ENCODE data around the gene ICAM1.
"Not testable (repeated sequence)": the region's sequence is repeated elsewhere in the genome, so short reads cannot be mapped to it uniquely, and the experiment has no call there.

ICAM1 gene

DNA sequence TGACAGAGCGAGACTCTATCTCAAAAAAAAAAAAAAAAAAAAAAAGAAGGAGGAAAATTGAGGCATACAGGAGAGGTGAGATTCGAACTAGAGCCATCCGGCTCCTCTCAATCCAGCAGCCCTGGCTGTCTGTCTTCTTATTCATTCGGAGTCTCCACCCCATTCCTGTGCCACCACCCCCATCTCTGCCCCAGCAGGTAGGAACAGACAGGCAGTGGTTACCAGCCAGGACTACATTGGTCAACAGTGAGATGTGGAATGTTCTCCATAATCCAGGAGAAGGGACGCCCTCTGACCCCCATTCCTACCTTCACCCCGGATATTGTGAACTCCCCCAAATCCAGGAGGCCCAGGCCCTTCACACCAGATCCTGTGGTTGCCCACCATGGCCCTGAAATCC is 33.2 kb upstream of the ICAM1 start:
- no peak overlapping the region for H3K9ac ChIP-seq (ENCODE audit: low read length)
- H3K18ac ChIP-seq (ENCODE audit: low read length) = no peak overlapping the region
- no peak overlapping the region for H3K27ac ChIP-seq (ENCODE audit: low read depth, low read length)
- H2BK120ac ChIP-seq (ENCODE audit: low read depth, low read length) = no peak overlapping the region
- H4K8ac ChIP-seq (ENCODE audit: low read depth, low read length) = no peak overlapping the region
- no peak overlapping the region for H2AK5ac ChIP-seq (ENCODE audit: low read length)
- H3K4me2 ChIP-seq (ENCODE audit: low read length) = no peak overlapping the region
- H3K23ac ChIP-seq (ENCODE audit: low read length) = no peak overlapping the region
- no peak for DNase-seq
- no peak overlapping the region for H4K5ac ChIP-seq (ENCODE audit: low read length)
- H2BK5ac ChIP-seq (ENCODE audit: low read length) = no peak overlapping the region
- no peak overlapping the region for H2BK15ac ChIP-seq (replicated peaks; ENCODE audit: low read depth)
- H3K27me3 ChIP-seq (ENCODE audit: insufficient read depth, low read length, poor library complexity) = no peaks in the 10 kb centered on the region
- H3K4me3 ChIP-seq (ENCODE audit: low read length) = no peak overlapping the region
- H3K79me2 ChIP-seq (ENCODE audit: control insufficient read depth, insufficient read depth, low read length) = no peaks in the 10 kb centered on the region
- H3K79me1 ChIP-seq (ENCODE audit: low read length) = no peaks in the 10 kb centered on the region
- H3K4me1 ChIP-seq (ENCODE audit: control insufficient read depth, low read depth, low read length) = no peaks in the 10 kb centered on the region
- no peaks in the 10 kb centered on the region for H3K36me3 ChIP-seq (ENCODE audit: control insufficient read depth, insufficient read depth, low read length)
- H3K4ac ChIP-seq (ENCODE audit: low read depth, low read length) = no peak overlapping the region
- no CpG with 5 or more reads among the region's 6 CpGs for WGBS (ENCODE audit: extremely low coverage, insufficient coverage, low lambda C conversion rate)
- no peak overlapping the region for H3K56ac ChIP-seq (ENCODE audit: low read length)

DNA sequence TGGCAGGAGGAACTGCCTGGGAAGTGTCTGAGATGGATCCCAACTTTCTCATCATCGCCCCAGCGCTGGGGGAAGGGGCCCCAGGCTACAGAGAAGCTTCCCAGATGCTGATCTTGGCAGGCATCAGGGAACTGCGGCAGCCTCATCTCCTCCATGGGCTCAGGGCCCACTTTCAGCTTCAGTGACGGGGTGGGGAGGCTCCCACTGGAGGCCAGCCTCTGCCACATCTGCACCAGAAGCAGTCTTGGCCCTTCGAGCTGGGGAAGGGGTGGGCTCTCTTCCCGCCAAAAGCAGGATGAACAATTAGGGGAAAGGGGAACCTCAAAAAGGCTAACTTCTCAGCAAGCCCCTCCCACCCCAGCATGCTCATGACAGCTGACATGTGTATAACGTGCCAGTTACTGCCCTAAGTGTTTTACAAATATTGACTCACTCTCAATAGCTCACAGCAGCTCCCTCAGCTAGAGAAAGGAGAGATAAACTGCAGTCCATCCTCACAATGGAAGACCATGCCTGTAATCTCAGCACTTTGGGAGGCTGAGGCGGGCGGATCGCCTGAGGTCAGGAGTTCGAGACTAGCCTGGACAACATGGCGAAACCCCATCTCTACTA is 32.6 kb upstream of the ICAM1 start:
- no peak overlapping the region for H2AK5ac ChIP-seq (ENCODE audit: low read length)
- no peak overlapping the region for H3K9ac ChIP-seq (ENCODE audit: low read length)
- H2BK120ac ChIP-seq (ENCODE audit: low read depth, low read length) = no peak overlapping the region
- H3K4me3 ChIP-seq (ENCODE audit: low read length) = no peak overlapping the region
- no peak overlapping the region for H2BK5ac ChIP-seq (ENCODE audit: low read length)
- no peaks in the 10 kb centered on the region for H3K79me2 ChIP-seq (ENCODE audit: control insufficient read depth, insufficient read depth, low read length)
- H3K23ac ChIP-seq (ENCODE audit: low read length) = no peak overlapping the region
- H3K36me3 ChIP-seq (ENCODE audit: control insufficient read depth, insufficient read depth, low read length) = no peaks in the 10 kb centered on the region
- H3K56ac ChIP-seq (ENCODE audit: low read length) = no peak overlapping the region
- no peak overlapping the region for H4K8ac ChIP-seq (ENCODE audit: low read depth, low read length)
- H3K27me3 ChIP-seq (ENCODE audit: insufficient read depth, low read length, poor library complexity) = no peaks in the 10 kb centered on the region
- H3K79me1 ChIP-seq (ENCODE audit: low read length) = no peaks in the 10 kb centered on the region
- H3K18ac ChIP-seq (ENCODE audit: low read length) = no peak overlapping the region
- no peak overlapping the region for H3K27ac ChIP-seq (ENCODE audit: low read depth, low read length)
- H3K4me1 ChIP-seq (ENCODE audit: control insufficient read depth, low read depth, low read length) = no peaks in the 10 kb centered on the region
- no peak overlapping the region for H4K5ac ChIP-seq (ENCODE audit: low read length)
- no peak overlapping the region for H3K4me2 ChIP-seq (ENCODE audit: low read length)
- H3K4ac ChIP-seq (ENCODE audit: low read depth, low read length) = no peak overlapping the region
- no CpG with 5 or more reads among the region's 12 CpGs for WGBS (ENCODE audit: extremely low coverage, insufficient coverage, low lambda C conversion rate)
- no peak for DNase-seq
- H2BK15ac ChIP-seq (replicated peaks; ENCODE audit: low read depth) = no peak overlapping the region

DNA sequence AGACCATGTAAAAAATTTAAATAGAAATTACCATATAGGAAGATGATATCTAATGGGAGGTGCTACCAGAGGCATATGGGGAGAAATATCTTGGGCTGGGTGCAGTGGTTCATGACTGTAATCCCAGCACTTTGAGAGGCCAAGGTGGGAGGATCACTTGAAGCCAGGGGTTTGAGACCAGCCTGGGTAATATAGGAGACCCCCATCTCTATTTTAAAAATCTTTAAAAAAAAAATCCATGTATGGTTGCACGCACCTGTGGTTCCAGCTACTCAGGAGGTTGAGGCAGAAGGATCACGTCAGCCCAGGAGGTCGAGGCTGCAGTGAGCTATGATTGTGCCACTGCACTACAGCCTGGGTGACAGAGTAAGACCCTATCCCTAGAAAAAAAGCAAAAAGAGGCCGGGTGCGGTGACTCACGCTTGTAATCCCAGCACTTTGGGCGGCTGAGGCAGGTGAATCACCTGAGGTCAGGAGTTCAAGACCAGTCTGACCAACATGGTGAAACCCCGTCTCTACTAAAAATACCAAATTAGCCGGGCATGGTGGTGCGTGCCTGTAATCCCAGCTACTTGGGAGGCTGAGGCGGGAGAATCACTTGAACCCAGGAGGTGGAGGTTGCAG is 29.0 kb upstream of the ICAM1 start:
- H2BK5ac ChIP-seq (ENCODE audit: low read length) = not testable (repeated sequence)

DNA sequence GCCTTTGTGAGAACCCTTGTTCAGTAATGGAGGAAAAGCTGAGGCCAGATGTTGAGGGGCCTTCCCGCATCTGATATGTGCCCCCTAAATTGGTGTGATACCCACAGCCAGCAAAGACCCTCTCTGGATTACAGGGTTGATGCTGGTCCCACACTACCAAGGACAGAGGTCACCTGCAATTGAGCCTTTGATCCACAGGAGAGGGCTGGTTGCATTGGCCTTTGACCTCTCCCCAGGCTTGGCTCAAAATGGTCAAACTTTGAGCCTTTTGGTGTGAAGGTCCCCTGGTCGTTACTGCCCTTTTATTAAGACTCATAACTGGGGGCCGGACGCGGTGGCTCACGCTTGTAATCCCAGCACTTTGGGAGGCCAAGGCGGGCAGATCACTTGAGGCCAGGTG is 27.3 kb upstream of the ICAM1 start:
- Histone ChIP-seq H2BK15ac (replicated peaks; ENCODE audit: low read depth) (no peak overlapping the region), H4K8ac (ENCODE audit: low read depth, low read length) (no peak overlapping the region), H3K36me3 (ENCODE audit: control insufficient read depth, insufficient read depth, low read length) (no peaks in the 10 kb centered on the region), H3K4me2 (ENCODE audit: low read length) (no peak overlapping the region), H3K4me1 (ENCODE audit: control insufficient read depth, low read depth, low read length) (no peaks in the 10 kb centered on the region), H2BK5ac (ENCODE audit: low read length) (no peak overlapping the region), H3K27ac (ENCODE audit: low read depth, low read length) (no peak overlapping the region), H2BK120ac (ENCODE audit: low read depth, low read length) (no peak overlapping the region), H3K79me2 (ENCODE audit: control insufficient read depth, insufficient read depth, low read length) (no peaks in the 10 kb centered on the region), H3K4me3 (ENCODE audit: low read length) (no peak overlapping the region), H3K79me1 (ENCODE audit: low read length) (no peaks in the 10 kb centered on the region), H4K5ac (ENCODE audit: low read length) (no peak overlapping the region), H3K4ac (ENCODE audit: low read depth, low read length) (no peak overlapping the region), H3K9ac (ENCODE audit: low read length) (no peak overlapping the region), H3K56ac (ENCODE audit: low read length) (no peak overlapping the region), H3K27me3 (ENCODE audit: insufficient read depth, low read length, poor library complexity) (no peaks in the 10 kb centered on the region), H3K18ac (ENCODE audit: low read length) (no peak overlapping the region), H2AK5ac (ENCODE audit: low read length) (no peak overlapping the region), H3K23ac (ENCODE audit: low read length) (no peak overlapping the region)
- WGBS (ENCODE audit: extremely low coverage, insufficient coverage, low lambda C conversion rate) = no CpG with 5 or more reads among the region's 7 CpGs
- DNase-seq = no peak

More for the DNA sequence above, 29.0 kb upstream of the ICAM1 start:
- not testable (repeated sequence) for H3K27ac ChIP-seq (ENCODE audit: low read depth, low read length); H2BK15ac ChIP-seq (replicated peaks; ENCODE audit: low read depth); H4K8ac ChIP-seq (ENCODE audit: low read depth, low read length); H3K4me3 ChIP-seq (ENCODE audit: low read length); H2AK5ac ChIP-seq (ENCODE audit: low read length); H3K4me1 ChIP-seq (ENCODE audit: control insufficient read depth, low read depth, low read length); H3K4ac ChIP-seq (ENCODE audit: low read depth, low read length); H3K4me2 ChIP-seq (ENCODE audit: low read length); H3K56ac ChIP-seq (ENCODE audit: low read length); H3K36me3 ChIP-seq (ENCODE audit: control insufficient read depth, insufficient read depth, low read length); H3K9ac ChIP-seq (ENCODE audit: low read length); H2BK120ac ChIP-seq (ENCODE audit: low read depth, low read length); H3K18ac ChIP-seq (ENCODE audit: low read length); H4K5ac ChIP-seq (ENCODE audit: low read length); H3K27me3 ChIP-seq (ENCODE audit: insufficient read depth, low read length, poor library complexity); H3K23ac ChIP-seq (ENCODE audit: low read length); H3K79me2 ChIP-seq (ENCODE audit: control insufficient read depth, insufficient read depth, low read length); H3K79me1 ChIP-seq (ENCODE audit: low read length); DNase-seq
- no CpG with 5 or more reads among the region's 11 CpGs for WGBS (ENCODE audit: extremely low coverage, insufficient coverage, low lambda C conversion rate)

DNA sequence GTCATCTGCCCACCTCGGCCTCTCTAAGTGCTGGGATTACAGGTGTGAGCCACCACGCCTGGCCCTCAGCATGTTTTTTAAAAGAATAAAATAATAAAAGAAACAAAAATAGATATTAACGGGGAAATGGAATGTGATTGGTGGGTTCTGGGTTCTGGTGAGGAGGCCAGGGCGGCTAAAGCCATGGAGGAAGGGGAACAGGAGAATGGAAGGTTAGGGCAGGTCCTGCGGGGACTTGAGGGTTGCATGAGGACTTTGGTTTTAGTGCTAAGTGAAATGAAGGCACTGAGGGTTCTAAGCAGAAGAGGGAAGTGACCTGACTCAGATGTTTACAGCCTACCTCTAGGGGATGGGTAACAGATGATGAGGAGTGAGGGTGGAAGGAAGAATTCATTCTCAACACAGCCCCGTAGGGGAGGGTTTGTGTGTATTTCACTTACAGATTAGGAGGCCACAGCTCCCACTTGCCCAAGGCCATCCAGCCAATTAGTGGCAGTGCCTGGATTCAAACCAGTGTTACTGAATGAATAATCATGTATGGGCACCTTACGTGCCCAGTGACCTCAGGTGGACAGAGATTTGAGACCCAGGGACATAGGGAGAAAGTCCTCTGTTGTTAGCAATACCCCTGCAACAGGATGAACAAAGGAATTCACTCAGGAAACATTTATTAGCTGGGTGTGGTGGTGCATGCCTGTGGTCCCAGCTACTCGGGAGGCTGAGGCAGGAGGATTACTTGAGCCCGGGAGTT is 25.6 kb upstream of the ICAM1 start:
- Histone ChIP-seq H3K4me2 (ENCODE audit: low read length) (no peak overlapping the region), H3K4me1 (ENCODE audit: control insufficient read depth, low read depth, low read length) (no peaks in the 10 kb centered on the region), H2BK5ac (ENCODE audit: low read length) (no peak overlapping the region), H3K4me3 (ENCODE audit: low read length) (no peak overlapping the region), H2AK5ac (ENCODE audit: low read length) (no peak overlapping the region), H3K56ac (ENCODE audit: low read length) (no peak overlapping the region), H3K4ac (ENCODE audit: low read depth, low read length) (no peak overlapping the region), H3K79me1 (ENCODE audit: low read length) (no peaks in the 10 kb centered on the region), H2BK15ac (replicated peaks; ENCODE audit: low read depth) (no peak overlapping the region), H3K23ac (ENCODE audit: low read length) (no peak overlapping the region), H3K18ac (ENCODE audit: low read length) (no peak overlapping the region), H3K36me3 (ENCODE audit: control insufficient read depth, insufficient read depth, low read length) (no peaks in the 10 kb centered on the region), H3K27ac (ENCODE audit: low read depth, low read length) (no peak overlapping the region), H3K27me3 (ENCODE audit: insufficient read depth, low read length, poor library complexity) (no peaks in the 10 kb centered on the region), H4K8ac (ENCODE audit: low read depth, low read length) (no peak overlapping the region), H3K9ac (ENCODE audit: low read length) (no peak overlapping the region), H2BK120ac (ENCODE audit: low read depth, low read length) (no peak overlapping the region), H4K5ac (ENCODE audit: low read length) (no peak overlapping the region), H3K79me2 (ENCODE audit: control insufficient read depth, insufficient read depth, low read length) (no peaks in the 10 kb centered on the region)
- DNase-seq = no peak
- no CpG with 5 or more reads among the region's 9 CpGs for WGBS (ENCODE audit: extremely low coverage, insufficient coverage, low lambda C conversion rate)

Measured in mesendoderm (in vitro differentiated cells).